Keratinocyte (primary cell): ENCODE results near the gene PCNX1. TPM values are rescaled to one million over a fixed set of nuclear protein-coding genes. Genes with fewer than 3 reads are reported as not detected.

Experiments used
- DNase-seq: peaks from one replicate; pipeline ENCODE4 v3.0.0-alpha.2; 2011; ENCODE audit warnings: low read depth, missing footprints, low spot score
- FAIRE-seq: peaks from 2 replicates; lab custom pipeline; 2011; peaks lifted over from hg19 to GRCh38; lab: Jason Lieb, UNC
- H2AFZ ChIP-seq: 2 replicates; pipeline ENCODE4 v1.6.0; 2012; ENCODE audit warnings: low read length, control low read depth, inconsistent platforms; ENCODE audit not compliant: control insufficient read depth
- H3K27ac ChIP-seq: 2 replicates; pipeline ENCODE4 v1.5.1; 2011; ENCODE audit warnings: low read length; ENCODE audit not compliant: control insufficient read depth, insufficient read depth
- H3K27me3 ChIP-seq: 3 replicates; pipeline ENCODE4 v1.6.0; 2011; ENCODE audit warnings: low read length; ENCODE audit not compliant: control insufficient read depth, insufficient read depth; ENCODE audit errors: extremely low read depth
- H3K36me3 ChIP-seq, 2 experiments: 2 replicates in 1 of 2; 3 replicates in 1 of 2; pipeline ENCODE4 v1.5.1; 2011; ENCODE audit warnings: low read length in 2 of 2, mild to moderate bottlenecking in 1 of 2; ENCODE audit not compliant: control insufficient read depth in 2 of 2, insufficient read depth in 2 of 2; ENCODE audit errors: extremely low read depth in 1 of 2
- H3K4me1 ChIP-seq: 3 replicates; pipeline ENCODE4 v1.5.1; 2011; ENCODE audit warnings: low read length; ENCODE audit not compliant: control insufficient read depth, insufficient read depth; ENCODE audit errors: extremely low read depth
- H3K4me2 ChIP-seq: 3 replicates; pipeline ENCODE4 v1.6.0; 2011; ENCODE audit warnings: low read depth, low read length; ENCODE audit not compliant: control insufficient read depth, insufficient read depth; ENCODE audit errors: extremely low read depth
- H3K4me3 ChIP-seq, 3 experiments: fragments of 200-600 bp in 1 of 3; sonication (generic) in 1 of 3; 2 replicates in 2 of 3; 3 replicates in 1 of 3; pipeline ENCODE4 v1.5.1; 2011 to 2016; ENCODE audit warnings: low read length in 3 of 3, mild to moderate bottlenecking in 3 of 3, control low read depth in 2 of 3, inconsistent platforms in 1 of 3, low read depth in 1 of 3, mixed read lengths in 1 of 3, mixed run types in 1 of 3, moderate library complexity in 1 of 3; ENCODE audit not compliant: control insufficient read depth in 2 of 3, insufficient read depth in 2 of 3; ENCODE audit errors: extremely low read depth in 1 of 3
- H3K79me2 ChIP-seq: 2 replicates; pipeline ENCODE4 v1.6.0; 2012; ENCODE audit warnings: low read length; ENCODE audit not compliant: control insufficient read depth, insufficient read depth
- H3K9ac ChIP-seq: 3 replicates; pipeline ENCODE4 v1.6.0; 2011; ENCODE audit warnings: low read length; ENCODE audit not compliant: control insufficient read depth, insufficient read depth; ENCODE audit errors: extremely low read depth
- H3K9me1 ChIP-seq: 3 replicates; pipeline ENCODE4 v1.6.0; 2011; ENCODE audit warnings: low read length; ENCODE audit not compliant: control insufficient read depth, insufficient read depth; ENCODE audit errors: extremely low read depth
- H3K9me3 ChIP-seq: 2 replicates; pipeline ENCODE4 v1.5.1; 2012; ENCODE audit warnings: low read depth, low read length; ENCODE audit not compliant: control insufficient read depth
- H4K20me1 ChIP-seq: 3 replicates; pipeline ENCODE4 v1.6.0; 2011; ENCODE audit warnings: low read length; ENCODE audit not compliant: control insufficient read depth, insufficient read depth; ENCODE audit errors: extremely low read depth
- EZH2 ChIP-seq: IDR thresholded peaks from one replicate; pipeline ENCODE4 v1.6.1; 2012; ENCODE audit warnings: inconsistent platforms, mild to moderate bottlenecking, low read length, moderate library complexity
- dilution Hi-C: fragments of 300-500 bp; cut with MboI; formaldehyde crosslinking; loops from one replicate; pipeline ENCODE4 v1.7.0; 2020; ENCODE audit warnings: low sequenced_read_pairs; ENCODE audit not compliant: extremely low pct_ligation_motif_present
- polyA plus RNA-seq, 5 experiments: library from polyadenylated mRNA; depleted of rRNA in 3 of 5; stranded (reverse) in 3 of 5; stranded (forward) in 1 of 5; unstranded in 1 of 5; fragments of >200 nt; gene quantifications; 1 replicate in 1 of 5; 2 replicates in 3 of 5; 3 replicates in 1 of 5; pipeline versions ENCODE4 v1.2.1 to v1.2.3, GENCODE V29; 2011 to 2012; ENCODE audit warnings: missing spikeins in 2 of 5, low read depth in 1 of 5, low replicate concordance in 1 of 5
- TF ChIP-seq, protein P1 (sequence below), 3 experiments: IDR thresholded peaks in 1 of 3; conservative IDR thresholded peaks in 1 of 3; optimal IDR thresholded peaks in 1 of 3; 2 replicates in 2 of 3; 3 replicates in 1 of 3; pipeline versions ENCODE3 to v1.5.1; 2011; ENCODE audit warnings: low read length in 3 of 3, mild to moderate bottlenecking in 3 of 3, moderate library complexity in 2 of 3, control low read depth in 1 of 3, inconsistent platforms in 1 of 3; ENCODE audit not compliant: insufficient read depth in 2 of 3; ENCODE audit errors: extremely low read depth in 1 of 3

The PCNX1 gene
- polyA plus RNA-seq, 1 donor (not counting 4 experiments of a cell fraction or from before 2014, with no cell fraction given): 39.8 TPM

DNA sequence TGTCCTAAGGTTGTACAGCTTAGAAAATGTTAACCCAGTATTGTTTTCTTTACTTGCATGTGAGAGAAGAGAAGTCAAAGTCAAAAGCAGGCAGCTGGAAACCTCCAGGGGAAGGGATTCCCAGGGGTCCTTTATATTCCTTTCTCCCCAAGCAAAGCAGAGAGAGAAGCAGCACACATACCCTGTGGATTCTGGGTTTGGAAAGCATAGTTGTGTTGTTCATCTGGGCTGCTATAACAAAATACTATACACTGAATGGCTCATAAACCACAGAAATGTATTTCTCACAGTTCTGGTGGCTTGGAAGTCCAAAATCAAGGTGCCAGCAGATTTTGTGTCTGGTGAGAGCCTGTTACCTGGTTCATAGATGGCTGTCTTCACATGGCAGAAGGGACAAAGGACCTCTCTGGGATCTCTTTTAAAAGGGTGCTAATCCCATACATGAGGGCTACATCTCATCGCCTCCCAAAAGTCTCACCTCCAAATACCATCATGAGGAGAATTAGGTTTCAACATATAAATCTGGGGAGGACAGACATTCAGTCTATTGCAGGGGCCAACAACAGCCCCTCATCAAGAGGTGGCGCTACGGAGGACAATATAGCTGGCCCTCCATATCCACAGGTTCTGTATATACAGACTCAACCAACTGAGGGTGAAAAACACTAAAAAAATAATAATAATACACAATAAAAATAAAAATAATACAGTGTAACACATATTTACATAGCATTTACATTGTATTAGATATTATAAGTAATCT is 19.3 kb upstream of the PCNX1 start:
- no peak for TF ChIP-seq EZH2
- TF ChIP-seq, protein P1, sequence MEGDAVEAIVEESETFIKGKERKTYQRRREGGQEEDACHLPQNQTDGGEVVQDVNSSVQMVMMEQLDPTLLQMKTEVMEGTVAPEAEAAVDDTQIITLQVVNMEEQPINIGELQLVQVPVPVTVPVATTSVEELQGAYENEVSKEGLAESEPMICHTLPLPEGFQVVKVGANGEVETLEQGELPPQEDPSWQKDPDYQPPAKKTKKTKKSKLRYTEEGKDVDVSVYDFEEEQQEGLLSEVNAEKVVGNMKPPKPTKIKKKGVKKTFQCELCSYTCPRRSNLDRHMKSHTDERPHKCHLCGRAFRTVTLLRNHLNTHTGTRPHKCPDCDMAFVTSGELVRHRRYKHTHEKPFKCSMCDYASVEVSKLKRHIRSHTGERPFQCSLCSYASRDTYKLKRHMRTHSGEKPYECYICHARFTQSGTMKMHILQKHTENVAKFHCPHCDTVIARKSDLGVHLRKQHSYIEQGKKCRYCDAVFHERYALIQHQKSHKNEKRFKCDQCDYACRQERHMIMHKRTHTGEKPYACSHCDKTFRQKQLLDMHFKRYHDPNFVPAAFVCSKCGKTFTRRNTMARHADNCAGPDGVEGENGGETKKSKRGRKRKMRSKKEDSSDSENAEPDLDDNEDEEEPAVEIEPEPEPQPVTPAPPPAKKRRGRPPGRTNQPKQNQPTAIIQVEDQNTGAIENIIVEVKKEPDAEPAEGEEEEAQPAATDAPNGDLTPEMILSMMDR (optimal IDR thresholded peaks at IDR 0.05 in 1 of 3, IDR thresholded peaks at IDR 0.05 in 1 of 3, conservative IDR thresholded peaks at IDR 0.05 in 1 of 3; ENCODE audit: extremely low read depth in 1 of 3, insufficient read depth in 2 of 3, low read length in 3 of 3): peak in 1 of 3 experiments; percentile 1
- dilution Hi-C loops: no loop called here
- no peak for DNase-seq
- Histone ChIP-seq H3K79me2 (no peaks in the 10 kb centered on the region), H3K4me1 (peaks cover 42% of the 10 kb centered on the region), H2AFZ (peak overlapping the region; percentile 45), H3K9ac (peak overlapping the region; percentile 20), H4K20me1 (no peaks in the 10 kb centered on the region), H3K36me3 (no peaks in the 10 kb centered on the region), H3K4me3 (no peak overlapping the region), H3K9me3 (no peaks in the 10 kb centered on the region), H3K27me3 (no peaks in the 10 kb centered on the region), H3K27ac (peak overlapping the region; percentile 36), H3K4me2 (peak overlapping the region; percentile 86), H3K9me1 (no peaks in the 10 kb centered on the region)
- FAIRE-seq: peak; percentile 78

DNA sequence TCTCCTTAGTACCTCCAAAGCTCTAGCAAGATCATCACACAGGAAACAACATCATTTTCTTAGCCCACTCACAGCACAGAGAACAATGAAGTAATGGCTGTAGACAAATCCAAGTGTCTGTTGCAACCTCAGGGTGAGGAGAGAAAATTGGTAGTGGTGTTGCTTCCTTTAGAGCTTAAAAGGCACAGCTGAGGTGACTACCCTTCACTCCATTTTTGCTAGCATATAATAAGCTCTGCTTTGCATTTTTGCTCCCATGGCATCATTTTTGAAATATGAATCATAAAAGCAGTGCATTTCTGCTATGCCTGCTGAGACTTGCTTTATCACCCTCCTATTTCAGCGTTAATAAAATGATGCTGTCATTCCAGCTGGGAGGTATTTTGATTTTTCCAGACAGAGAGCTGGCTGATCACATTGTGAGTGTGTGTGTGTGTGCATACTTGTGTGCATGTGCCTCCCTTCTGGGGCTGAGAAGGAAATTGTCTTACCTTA is 18.5 kb upstream of the PCNX1 start:
- Histone ChIP-seq H3K4me1 (peaks cover 35% of the 10 kb centered on the region), H3K27ac (peak overlapping the region; percentile 73), H3K4me2 (peak overlapping the region; percentile 86), H3K9ac (peak overlapping the region; percentile 26), H3K4me3 (peak overlapping the region in 2 of 3 experiments; percentile 41 to 57), H3K9me1 (no peaks in the 10 kb centered on the region), H2AFZ (peak overlapping the region; percentile 92), H3K79me2 (no peaks in the 10 kb centered on the region), H4K20me1 (no peaks in the 10 kb centered on the region), H3K36me3 (no peaks in the 10 kb centered on the region), H3K27me3 (no peaks in the 10 kb centered on the region), H3K9me3 (no peaks in the 10 kb centered on the region)
- peak; percentile 96 for FAIRE-seq
- peak; percentile 65 for DNase-seq
- TF ChIP-seq, protein P1 (optimal IDR thresholded peaks at IDR 0.05 in 1 of 3, IDR thresholded peaks at IDR 0.05 in 1 of 3, conservative IDR thresholded peaks at IDR 0.05 in 1 of 3; ENCODE audit: extremely low read depth in 1 of 3, insufficient read depth in 2 of 3, low read length in 3 of 3): no peak
- TF ChIP-seq EZH2: no peak
- dilution Hi-C loops: no loop called here
